HG03469 (cell line): ENCODE results near the gene PKP4.

ENCODE experiments used
- ATAC-seq: cut with Tn5 transposase; IDR thresholded peaks from one replicate; pipeline ENCODE4 v1.9.1; 2021; ENCODE audit warnings: mild to moderate bottlenecking, moderate library complexity, moderate number of reproducible peaks; ENCODE audit not compliant: unreplicated experiment

Gene PKP4

DNA sequence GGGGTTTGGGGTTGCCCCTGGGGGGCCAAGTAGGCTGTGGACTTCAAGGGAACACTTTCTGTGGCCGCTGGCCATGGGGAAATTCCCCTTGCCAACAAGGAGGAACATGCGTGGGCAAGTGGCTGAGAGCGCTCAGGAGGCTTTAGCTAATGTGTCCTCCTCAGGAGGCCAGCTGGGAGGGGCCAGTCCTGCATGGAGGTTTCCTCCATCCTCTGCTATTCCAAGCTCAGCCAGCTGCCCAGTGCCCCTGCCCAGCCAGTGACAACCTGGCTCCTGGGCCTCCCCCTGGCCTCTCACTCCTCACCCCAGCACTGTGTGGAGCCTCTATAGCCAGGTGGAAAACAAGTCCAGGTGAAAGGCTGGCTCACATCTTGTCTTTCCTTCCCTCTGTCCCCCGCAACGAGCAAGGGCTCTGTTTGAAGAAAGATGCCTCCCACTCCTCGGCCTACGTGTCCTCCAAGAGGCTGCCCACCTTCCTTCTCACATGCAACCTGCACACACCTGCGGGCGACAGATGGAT, 273.9 kb downstream of the PKP4 start:
- no peak for ATAC-seq

DNA sequence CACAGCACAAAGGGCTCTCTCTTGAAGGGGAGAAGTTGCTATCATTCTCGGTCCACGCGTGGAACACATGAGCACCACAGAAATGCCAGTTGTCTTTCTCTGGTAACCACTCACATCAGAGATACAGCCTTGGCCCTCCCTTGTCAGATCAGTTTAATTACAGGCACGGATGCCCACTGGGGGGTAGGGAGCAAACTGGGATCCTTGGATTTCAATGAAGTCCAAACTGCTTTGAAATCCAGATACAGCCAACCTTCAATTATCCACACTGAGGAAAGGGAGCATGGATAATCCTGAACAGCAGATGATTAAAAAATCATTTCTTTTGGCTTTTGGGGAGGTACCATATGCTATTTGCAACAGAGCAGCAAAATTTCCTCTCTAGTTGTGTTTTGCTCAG, 274.6 kb downstream of the PKP4 start:
- no peak for ATAC-seq
